Measurements from ENCODE around the gene GDF15. TPM values are rescaled to one million over a fixed set of nuclear protein-coding genes. Genes with fewer than 3 reads are reported as not detected.
"Not testable (repeated sequence)": the region's sequence is repeated elsewhere in the genome, so short reads cannot be mapped to it uniquely, and the experiment has no call there.

The GDF15 gene
- total and polyA plus RNA-seq, 11 donors, result 0.33 to 5.7 (median 0.93) TPM

- H3K27ac ChIP-seq, result no peak overlapping the region
- WGBS, 4 donors, result 76 to 79% (median 79%) methylated on average over 13 of the region's 13 CpGs
- TF ChIP-seq CTCF (IDR thresholded peaks at IDR 0.05) (no peak), POLR2A (IDR thresholded peaks at IDR 0.05) (no peak)
- H3K27me3 ChIP-seq, result no peaks in the 10 kb centered on the region
- ATAC-seq, result no peak
- H3K4me1 ChIP-seq, result peaks cover 0 to 22% (median 12%) of the 10 kb centered on the region in 12 donors
- no peak for DNase-seq
- H3K36me3 ChIP-seq, result peaks cover 0 to 51% (median 16%) of the 10 kb centered on the region in 9 donors
- no peaks in the 10 kb centered on the region for H3K9me3 ChIP-seq
- no peak overlapping the region for H3K4me3 ChIP-seq
- intact Hi-C loops (cut with DNase I), result no loop called here
Measured at GRCh38 chr19:18344582-18344950, 41.4 kb upstream of the GDF15 start.

- H3K27ac ChIP-seq, result no peak overlapping the region
- peaks cover 0 to 18% (median 7%) of the 10 kb centered on the region in 12 donors for H3K4me1 ChIP-seq
- H3K9me3 ChIP-seq, result no peaks in the 10 kb centered on the region
- no peak overlapping the region for H3K4me3 ChIP-seq
- intact Hi-C loops (cut with DNase I), result loop anchor here in 1 of 10 donors (5.0 kb wide), 1 partner anchor 67 kb away; no protein-coding TSS in a partner anchor
- DNase-seq (no peak), ATAC-seq (no peak)
- H3K27me3 ChIP-seq, result no peaks in the 10 kb centered on the region
- 90 to 96% (median 94%) methylated on average over 6 of the region's 6 CpGs for WGBS, 4 donors
- peaks cover 0 to 51% (median 16%) of the 10 kb centered on the region in 9 donors for H3K36me3 ChIP-seq
- TF ChIP-seq POLR2A (IDR thresholded peaks at IDR 0.05) (no peak), CTCF (IDR thresholded peaks at IDR 0.05) (no peak)
Measured at GRCh38 chr19:18345296-18345695, 40.7 kb upstream of the GDF15 start.

GRCh38 chr19:18346091-18346490 lies 39.9 kb upstream of the GDF15 start:
- 71 to 77% (median 73%) methylated on average over 8 of the region's 8 CpGs for WGBS, 4 donors
- no peaks in the 10 kb centered on the region for H3K9me3 ChIP-seq
- peaks cover 0 to 51% (median 16%) of the 10 kb centered on the region in 9 donors for H3K36me3 ChIP-seq
- H3K4me3 ChIP-seq, result no peak overlapping the region
- ATAC-seq (no peak), DNase-seq (no peak)
- no peak overlapping the region for H3K27ac ChIP-seq
- TF ChIP-seq CTCF (IDR thresholded peaks at IDR 0.05) (no peak), POLR2A (IDR thresholded peaks at IDR 0.05) (no peak)
- peaks cover 0 to 16% (median 6%) of the 10 kb centered on the region in 12 donors for H3K4me1 ChIP-seq
- intact Hi-C loops (cut with DNase I), result loop anchor here in 1 of 10 donors (5.0 kb wide), 1 partner anchor 66 kb away; no protein-coding TSS in a partner anchor
- H3K27me3 ChIP-seq, result no peaks in the 10 kb centered on the region

GRCh38 chr19:18348171-18348570 lies 37.8 kb upstream of the GDF15 start:
- WGBS, 4 donors, result 90 to 93% (median 92%) methylated on average over 17 of the region's 17 CpGs
- peaks cover 0 to 3% (median 0%) of the 10 kb centered on the region in 12 donors for H3K4me1 ChIP-seq
- intact Hi-C loops (cut with DNase I), result loop anchor here in 6 of 10 donors (2.0 to 5.0 kb wide), 4 partner anchors 61 to 65 kb away; no protein-coding TSS in a partner anchor
- no peaks in the 10 kb centered on the region for H3K9me3 ChIP-seq
- ATAC-seq (peak in 2 of 4 donors; percentile 14 to 20), DNase-seq (no peak)
- H3K4me3 ChIP-seq, result no peak overlapping the region
- TF ChIP-seq POLR2A (IDR thresholded peaks at IDR 0.05) (no peak), CTCF (IDR thresholded peaks at IDR 0.05) (no peak)
- peaks cover 0 to 43% (median 13%) of the 10 kb centered on the region in 9 donors for H3K36me3 ChIP-seq
- H3K27ac ChIP-seq, result no peak overlapping the region
- no peaks in the 10 kb centered on the region for H3K27me3 ChIP-seq

GRCh38 chr19:18348818-18349339 lies 37.1 kb upstream of the GDF15 start:
- not testable (repeated sequence) for H3K27me3 ChIP-seq, DNase-seq, H3K4me1 ChIP-seq, ATAC-seq, H3K9me3 ChIP-seq, H3K4me3 ChIP-seq, H3K27ac ChIP-seq
- WGBS, 4 donors, result 88 to 92% (median 90%) methylated on average over 6 of the region's 6 CpGs
- H3K36me3 ChIP-seq, result peaks cover 0 to 39% (median 6%) of the 10 kb centered on the region in 9 donors
- intact Hi-C loops (cut with DNase I), result loop anchor here in 9 of 10 donors (1.0 to 5.0 kb wide), 5 partner anchors 60 to 64 kb away; no protein-coding TSS in a partner anchor

All from heart left ventricle (tissue), 16 donors.